ENCODE results near the gene DAZAP1.

DAZAP1 gene

GRCh38 chr19:1377176-1377964 lies 30.0 kb upstream of the DAZAP1 start:
- DNase-seq (ENCODE audit: low read depth) = no peak

- DNase-seq (ENCODE audit: low read depth) = no peak
Observed at GRCh38 chr19:1377965-1378785, 29.2 kb upstream of the DAZAP1 start.

GRCh38 chr19:1379126-1379905 lies 28.1 kb upstream of the DAZAP1 start:
- DNase-seq (ENCODE audit: low read depth) = no peak

- no peak for DNase-seq (ENCODE audit: low read depth)
Observed at GRCh38 chr19:1379961-1380489, 27.4 kb upstream of the DAZAP1 start.

- DNase-seq (ENCODE audit: low read depth) = no peak
Observed at GRCh38 chr19:1382250-1382649, 25.1 kb upstream of the DAZAP1 start.

GRCh38 chr19:1383017-1383311 lies 24.4 kb upstream of the DAZAP1 start:
- no peak for DNase-seq (ENCODE audit: low read depth)

GRCh38 chr19:1383312-1384084 lies 23.9 kb upstream of the DAZAP1 start, which contains the start of gene NDUFS7:
TSS of gene NDUFS7 (plus strand) at chr19:1383907. CDS start at chr19:1383927, 20 bp downstream.
- DNase-seq (ENCODE audit: low read depth) = peak; percentile 85

GRCh38 chr19:1384085-1384462 lies 23.3 kb upstream of the DAZAP1 start:
- no peak for DNase-seq (ENCODE audit: low read depth)

GRCh38 chr19:1384478-1385110 lies 22.8 kb upstream of the DAZAP1 start:
- DNase-seq (ENCODE audit: low read depth) = no peak

GRCh38 chr19:1385816-1386215 lies 21.6 kb upstream of the DAZAP1 start:
- no peak for DNase-seq (ENCODE audit: low read depth)

GRCh38 chr19:1386945-1387683 lies 20.3 kb upstream of the DAZAP1 start:
- no peak for DNase-seq (ENCODE audit: low read depth)

- DNase-seq (ENCODE audit: low read depth) = no peak
Observed at GRCh38 chr19:1387684-1388636, 19.4 kb upstream of the DAZAP1 start.

GRCh38 chr19:1388637-1389026 lies 18.8 kb upstream of the DAZAP1 start:
- no peak for DNase-seq (ENCODE audit: low read depth)

- DNase-seq (ENCODE audit: low read depth) = no peak
Observed at GRCh38 chr19:1389033-1389940, 18.1 kb upstream of the DAZAP1 start.

GRCh38 chr19:1390890-1391423 lies 16.4 kb upstream of the DAZAP1 start:
- DNase-seq (ENCODE audit: low read depth) = no peak

GRCh38 chr19:1392407-1392806 lies 15.0 kb upstream of the DAZAP1 start:
- DNase-seq (ENCODE audit: low read depth) = no peak

GRCh38 chr19:1392939-1393530 lies 14.4 kb upstream of the DAZAP1 start:
- DNase-seq (ENCODE audit: low read depth) = no peak

All from stimulated activated CD4-positive, alpha-beta T cell treated with anti-CD3 and anti-CD28 coated beads, Interleukin-2, amount 100 ng/mL, for 4 hours (primary cell).